Stomach smooth muscle (tissue), 2 donors: ENCODE data around the gene TCF4.
A peak's percentile ranks its signal among the peaks of the same experiment; 100 is the strongest.

Experiments
- H3K27ac ChIP-seq: one replicate; pipeline ENCODE4 v1.7.0; 2013; ENCODE audit warnings: mild to moderate bottlenecking, low read length, inconsistent platforms
- H3K27me3 ChIP-seq, 2 donors: one replicate each; pipeline ENCODE4 v1.7.0; 2013; ENCODE audit warnings: low read length in 2 of 2; ENCODE audit not compliant: insufficient read depth in 2 of 2, control insufficient read depth in 1 of 2
- H3K36me3 ChIP-seq, 2 donors: one replicate each; pipeline ENCODE4 v1.7.0; 2013; ENCODE audit warnings: low read length in 2 of 2; ENCODE audit not compliant: control insufficient read depth in 2 of 2, insufficient read depth in 2 of 2
- H3K4me1 ChIP-seq: one replicate; pipeline ENCODE4 v1.7.0; 2013; ENCODE audit warnings: low read length; ENCODE audit not compliant: control insufficient read depth, insufficient read depth
- H3K4me3 ChIP-seq, 2 donors: one replicate each; pipeline ENCODE4 v1.7.0; 2013; ENCODE audit warnings: low read length in 2 of 2
- H3K9ac ChIP-seq, 2 donors: one replicate each; pipeline ENCODE4 v1.7.0; 2013; ENCODE audit warnings: low read length in 2 of 2, mild to moderate bottlenecking in 1 of 2
- H3K9me3 ChIP-seq, 2 donors: one replicate each; pipeline ENCODE4 v1.7.0; 2013; ENCODE audit warnings: low read length in 2 of 2; ENCODE audit not compliant: control insufficient read depth in 2 of 2
- donor health status: healthy.
- donor health status: Pancreatic carcinoma.

The TCF4 gene

DNA sequence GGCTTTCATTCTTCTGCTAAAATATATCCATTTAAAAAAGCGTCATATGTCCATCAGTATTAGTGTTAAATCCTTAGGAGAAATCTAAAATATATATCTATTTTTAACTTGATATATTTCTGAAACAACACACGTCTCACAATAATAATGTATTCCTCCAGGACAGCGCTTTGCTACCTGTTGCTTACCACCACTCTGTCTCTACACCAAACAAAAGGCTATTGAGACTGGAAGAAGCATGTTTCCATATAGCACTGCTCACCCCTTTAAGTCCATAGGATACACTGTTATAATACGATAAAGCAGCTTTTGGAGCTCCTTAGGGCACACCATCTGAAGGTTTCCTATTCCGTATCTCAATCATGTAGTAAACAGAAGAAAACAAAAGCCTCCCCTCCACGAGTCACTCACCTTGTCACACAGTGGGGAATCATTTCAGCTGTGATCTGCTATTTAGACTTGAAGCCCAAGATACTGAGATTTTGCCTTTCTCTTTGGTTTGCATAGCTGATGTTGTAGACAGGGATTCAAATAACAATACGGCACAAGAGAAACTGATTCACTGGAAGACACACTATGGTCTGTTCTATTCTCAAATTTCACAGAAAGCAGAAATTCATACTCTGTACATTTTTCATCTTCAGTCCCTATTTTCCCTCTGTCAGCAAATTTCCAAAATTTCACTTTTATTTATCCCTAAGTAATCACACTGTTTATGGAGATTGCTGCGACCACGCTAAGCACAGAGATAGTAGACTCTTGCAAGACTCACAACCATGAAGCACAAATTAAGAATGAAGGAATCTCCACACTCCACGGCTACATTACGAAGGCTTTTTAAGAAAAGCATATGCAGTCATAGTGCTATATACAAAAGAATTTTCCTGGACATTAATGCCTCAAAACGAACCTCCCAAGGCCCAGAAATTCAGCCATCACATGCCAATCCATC lies 187.1 kb downstream of the TCF4 start:
- Histone ChIP-seq H3K9me3 (no peaks in the 10 kb centered on the region), H3K27me3 (no peaks in the 10 kb centered on the region), H3K4me3 (peak overlapping the region; percentile 67 to 71), H3K27ac (peak overlapping the region; percentile 42), H3K36me3 (no peaks in the 10 kb centered on the region), H3K4me1 (peaks cover 2% of the 10 kb centered on the region), H3K9ac (peak overlapping the region; percentile 32 to 51)

DNA sequence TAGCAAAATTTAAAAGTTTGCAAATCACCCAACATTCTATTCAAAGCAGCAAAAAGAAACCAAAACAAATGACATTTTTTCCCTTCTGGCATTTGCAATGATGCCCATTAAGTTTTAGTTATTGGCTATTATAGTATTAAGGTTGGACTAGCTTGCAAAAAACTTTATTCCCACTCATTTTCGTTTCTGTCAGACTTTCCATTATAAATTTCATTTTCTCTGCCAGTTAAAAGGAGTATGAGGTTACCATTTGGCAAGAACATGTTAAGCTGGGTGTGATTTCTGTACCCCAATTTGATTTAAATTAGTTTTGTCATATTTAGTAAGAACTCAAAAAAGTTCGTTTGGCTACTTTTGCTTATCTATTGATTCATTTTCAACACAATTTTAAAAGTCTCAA lies 187.9 kb downstream of the TCF4 start:
- H3K4me3 ChIP-seq = no peak overlapping the region

DNA sequence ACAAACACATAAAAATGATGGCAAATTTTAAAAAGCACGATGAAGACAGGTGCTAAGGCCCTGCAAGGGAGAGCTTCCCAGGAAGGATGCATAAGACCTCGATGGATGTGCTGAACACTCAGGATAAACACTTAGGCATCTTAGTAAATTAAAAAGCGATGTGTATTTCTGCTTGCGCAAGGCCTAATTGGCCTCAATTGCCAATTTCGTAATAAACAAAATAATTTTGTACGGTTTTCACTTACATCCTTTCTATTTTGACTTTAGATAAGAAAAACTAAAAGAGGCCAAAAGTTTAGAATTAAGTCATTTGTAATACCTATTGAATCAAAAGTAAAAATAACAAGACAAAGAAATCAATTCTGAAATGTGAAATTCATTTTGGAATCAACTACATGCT lies 189.1 kb downstream of the TCF4 start:
- no peak overlapping the region for H3K9ac ChIP-seq
- H3K9me3 ChIP-seq = no peaks in the 10 kb centered on the region
- H3K27ac ChIP-seq = no peak overlapping the region
- H3K27me3 ChIP-seq = no peaks in the 10 kb centered on the region
- no peaks in the 10 kb centered on the region for H3K36me3 ChIP-seq
- no peaks in the 10 kb centered on the region for H3K4me1 ChIP-seq
- H3K4me3 ChIP-seq = no peak overlapping the region

More for the DNA sequence above, 187.9 kb downstream of the TCF4 start:
- no peaks in the 10 kb centered on the region for H3K4me1 ChIP-seq
- H3K9ac ChIP-seq = no peak overlapping the region
- no peaks in the 10 kb centered on the region for H3K27me3 ChIP-seq
- no peak overlapping the region for H3K27ac ChIP-seq
- H3K36me3 ChIP-seq = no peaks in the 10 kb centered on the region
- H3K9me3 ChIP-seq = no peaks in the 10 kb centered on the region

DNA sequence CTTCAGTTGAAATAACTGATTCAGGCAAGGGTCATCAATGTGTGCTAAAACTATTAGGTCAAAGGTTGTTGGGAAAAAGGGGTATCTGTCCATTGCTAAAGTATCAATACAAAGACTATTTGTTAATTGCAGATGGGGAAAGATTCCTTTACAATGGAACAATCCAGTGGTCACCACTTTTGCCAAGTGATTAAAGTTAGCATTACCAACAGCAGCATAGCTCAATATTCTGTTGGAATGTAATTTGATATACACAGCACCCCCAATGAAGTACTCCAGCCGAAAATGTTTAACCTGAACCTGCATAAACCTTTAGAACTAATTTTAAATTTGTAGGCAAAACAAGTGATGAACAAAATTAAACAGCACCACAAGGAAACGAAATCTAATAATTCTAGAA lies 191.0 kb downstream of the TCF4 start:
- no peaks in the 10 kb centered on the region for H3K4me1 ChIP-seq
- H3K4me3 ChIP-seq = no peak overlapping the region
- no peaks in the 10 kb centered on the region for H3K27me3 ChIP-seq
- H3K9me3 ChIP-seq = no peaks in the 10 kb centered on the region
- H3K27ac ChIP-seq = no peak overlapping the region
- H3K9ac ChIP-seq = no peak overlapping the region
- no peaks in the 10 kb centered on the region for H3K36me3 ChIP-seq

DNA sequence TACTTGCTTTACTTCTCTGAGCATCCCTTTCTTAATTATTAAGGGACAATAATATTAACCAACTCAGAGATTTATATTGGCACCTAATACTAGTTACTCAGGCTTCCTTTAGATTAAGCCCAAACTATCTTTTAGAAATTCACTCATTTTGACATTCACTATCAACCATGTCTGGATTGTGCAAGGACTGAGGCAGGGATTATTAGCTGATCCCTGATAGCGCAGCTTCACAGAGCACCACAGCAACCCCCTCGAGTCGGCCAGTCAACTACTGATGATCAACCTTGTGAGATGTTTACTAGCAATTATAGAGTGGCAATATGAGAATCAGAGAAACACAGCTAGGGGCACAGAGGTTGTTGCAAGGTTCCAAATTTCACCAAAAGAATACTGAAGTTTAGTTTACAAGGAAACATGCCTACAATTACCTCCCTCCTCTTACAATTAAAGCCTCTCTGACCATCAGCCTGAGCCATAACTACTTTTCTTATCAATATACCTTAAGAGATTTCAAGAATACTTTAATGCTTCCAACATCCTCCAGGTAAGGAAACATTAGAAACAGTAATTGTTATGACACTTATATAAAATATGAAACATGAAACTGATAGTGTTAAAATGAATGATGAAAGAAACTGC lies 191.6 kb downstream of the TCF4 start:
- H3K9ac ChIP-seq = no peak overlapping the region
- H3K27me3 ChIP-seq = no peaks in the 10 kb centered on the region
- no peaks in the 10 kb centered on the region for H3K4me1 ChIP-seq
- H3K36me3 ChIP-seq = no peaks in the 10 kb centered on the region
- no peak overlapping the region for H3K27ac ChIP-seq
- H3K4me3 ChIP-seq = no peak overlapping the region
- no peaks in the 10 kb centered on the region for H3K9me3 ChIP-seq

DNA sequence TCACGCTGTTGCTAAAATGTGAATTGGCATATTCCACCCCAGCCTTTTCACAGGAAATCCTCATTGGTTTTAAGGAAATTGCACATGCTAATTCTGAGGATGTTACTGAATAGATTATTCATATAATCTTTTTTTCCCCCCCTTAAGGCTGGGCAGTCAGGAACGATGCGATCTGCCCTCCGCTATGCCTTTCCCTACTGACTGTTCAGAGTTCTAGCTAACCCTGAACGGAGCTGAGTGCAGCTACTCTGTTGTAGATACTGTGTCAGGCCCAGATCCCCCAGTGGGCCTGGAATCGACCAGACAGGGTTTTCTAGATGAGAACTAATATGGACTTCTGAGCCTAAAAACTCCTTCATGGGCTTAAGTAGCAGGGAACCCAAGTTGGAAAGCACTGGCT lies 192.2 kb downstream of the TCF4 start:
- H3K27ac ChIP-seq = no peak overlapping the region
- H3K9me3 ChIP-seq = no peaks in the 10 kb centered on the region
- no peak overlapping the region for H3K9ac ChIP-seq
- H3K27me3 ChIP-seq = no peaks in the 10 kb centered on the region
- no peaks in the 10 kb centered on the region for H3K4me1 ChIP-seq
- no peaks in the 10 kb centered on the region for H3K36me3 ChIP-seq
- H3K4me3 ChIP-seq = no peak overlapping the region

DNA sequence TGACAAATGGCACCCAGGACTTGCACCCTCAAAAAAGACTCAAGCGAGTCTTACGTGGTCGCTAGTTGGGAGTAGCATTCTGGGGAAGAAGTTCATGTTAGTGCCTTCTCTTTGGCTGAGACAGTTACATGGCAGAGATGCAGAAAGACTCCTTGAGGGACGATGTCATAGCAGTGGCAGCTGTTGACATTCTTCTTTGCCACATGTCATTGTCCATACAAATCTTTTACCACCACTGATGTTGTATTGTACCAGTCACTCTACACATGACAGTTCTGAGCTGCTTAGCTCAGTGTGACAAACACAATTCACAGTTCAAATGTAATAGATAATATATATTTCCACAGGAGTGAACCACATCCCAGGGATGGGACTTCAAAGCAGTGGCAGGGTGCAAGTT lies 197.1 kb downstream of the TCF4 start:
- Histone ChIP-seq H3K27ac (no peak overlapping the region), H3K9me3 (no peaks in the 10 kb centered on the region), H3K36me3 (no peaks in the 10 kb centered on the region), H3K9ac (no peak overlapping the region), H3K4me1 (no peaks in the 10 kb centered on the region), H3K27me3 (no peaks in the 10 kb centered on the region), H3K4me3 (no peak overlapping the region)

DNA sequence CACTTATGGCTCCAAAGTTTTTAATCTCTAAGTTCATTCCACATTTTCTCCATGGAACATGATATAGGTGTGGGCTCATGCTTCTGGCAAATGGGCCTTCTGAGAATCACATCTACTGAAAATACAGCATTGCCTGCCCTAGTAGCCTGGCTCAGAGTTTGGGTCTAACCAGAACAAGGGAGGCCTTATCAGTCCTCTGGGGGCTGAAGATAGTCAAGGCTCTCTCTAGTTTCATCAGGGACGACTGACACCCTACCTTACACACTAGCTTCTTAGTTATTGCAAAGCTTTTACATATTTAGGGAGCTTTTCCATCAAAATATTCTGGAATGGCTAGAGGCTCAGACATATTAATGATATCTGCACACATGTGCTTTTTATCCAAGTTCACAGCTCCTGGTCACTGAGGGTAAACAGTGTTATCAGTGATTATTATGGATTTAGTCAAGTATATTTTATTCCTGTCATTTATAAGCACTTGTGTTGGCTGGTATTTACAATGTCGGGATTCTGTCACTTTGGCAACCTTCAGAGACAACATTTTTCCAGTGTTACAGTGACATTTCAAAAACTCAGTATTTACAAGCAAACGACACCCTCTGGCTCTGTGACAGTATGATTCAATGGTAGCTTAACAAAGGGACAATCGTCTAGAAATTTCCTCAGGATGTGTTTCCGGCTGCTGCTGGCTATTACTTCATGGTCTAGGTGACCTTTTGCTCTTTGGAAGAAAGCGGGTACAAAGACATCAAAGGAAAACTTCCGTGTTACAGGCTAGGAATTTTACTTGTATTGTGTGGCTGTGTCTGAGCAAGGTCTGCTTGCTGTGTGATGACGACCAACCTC lies 200.6 kb downstream of the TCF4 start:
- Histone ChIP-seq H3K4me1 (no peaks in the 10 kb centered on the region), H3K4me3 (no peak overlapping the region), H3K36me3 (no peaks in the 10 kb centered on the region)

DNA sequence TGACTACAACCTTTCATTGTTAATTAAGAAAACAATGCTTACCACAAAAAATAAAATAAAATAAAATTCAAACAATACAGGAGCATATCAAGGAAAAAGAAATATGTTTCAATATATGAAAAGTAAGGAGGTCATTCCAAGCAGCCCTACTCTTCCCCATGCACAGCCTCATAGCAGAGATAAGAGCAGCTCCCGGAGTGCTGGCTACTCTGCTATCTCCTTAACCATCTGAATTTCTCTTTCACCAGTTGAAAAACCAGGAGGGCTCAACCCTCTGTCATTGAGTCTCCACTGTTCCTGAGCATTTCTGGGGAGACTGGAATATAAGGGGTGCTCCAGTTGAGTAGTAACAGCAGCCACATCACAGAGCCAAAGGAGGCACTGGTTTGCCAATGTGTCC lies 201.4 kb downstream of the TCF4 start:
- H3K27me3 ChIP-seq = no peaks in the 10 kb centered on the region
- peaks cover 0 to 3% of the 10 kb centered on the region in 2 donors for H3K9me3 ChIP-seq
- H3K9ac ChIP-seq = no peak overlapping the region
- no peak overlapping the region for H3K4me3 ChIP-seq
- no peaks in the 10 kb centered on the region for H3K36me3 ChIP-seq
- H3K4me1 ChIP-seq = no peaks in the 10 kb centered on the region
- no peak overlapping the region for H3K27ac ChIP-seq

More for the DNA sequence above, 200.6 kb downstream of the TCF4 start:
- Histone ChIP-seq H3K9ac (no peak overlapping the region), H3K27me3 (no peaks in the 10 kb centered on the region), H3K9me3 (peaks cover 0 to 3% of the 10 kb centered on the region in 2 donors), H3K27ac (no peak overlapping the region)

DNA sequence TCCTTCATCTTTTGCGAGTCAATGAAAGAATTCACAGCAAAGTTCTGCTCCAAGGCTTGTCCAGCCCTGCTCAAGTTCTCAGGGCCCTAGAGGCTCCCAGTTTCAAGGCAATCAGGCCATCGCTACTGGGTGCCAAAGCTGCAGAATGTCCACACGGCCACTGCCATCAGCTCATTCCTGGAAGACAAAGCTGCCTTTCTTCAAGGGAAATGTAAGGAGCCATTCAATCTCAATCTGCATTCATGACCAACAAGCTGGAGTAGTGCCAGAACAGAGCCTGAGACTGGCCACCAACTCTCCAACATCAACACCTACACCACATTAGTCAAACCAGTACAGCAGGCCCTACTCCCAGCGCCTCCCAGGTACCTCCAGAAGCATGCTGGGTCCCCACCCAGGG lies 202.2 kb downstream of the TCF4 start:
- Histone ChIP-seq H3K27ac (no peak overlapping the region), H3K4me3 (no peak overlapping the region), H3K9ac (no peak overlapping the region), H3K27me3 (no peaks in the 10 kb centered on the region), H3K9me3 (peaks cover 0 to 3% of the 10 kb centered on the region in 2 donors), H3K4me1 (no peaks in the 10 kb centered on the region), H3K36me3 (no peaks in the 10 kb centered on the region)
